WTC11 (cell line): Measurements from ENCODE around the gene ICAM3. TPM values are rescaled to one million over a fixed set of nuclear protein-coding genes. Genes with fewer than 3 reads are reported as not detected.
A peak's percentile ranks its signal among the peaks of the same experiment; 100 is the strongest.

Experiments used
- AFF4 ChIP-seq: sonication (generic); formaldehyde crosslinking; IDR thresholded peaks from 2 replicates; pipeline ENCODE4 v1.8.1; 2023; ENCODE audit warnings: mild to moderate bottlenecking, missing genetic modification reagents, borderline replicate concordance
- ATF6 ChIP-seq: sonication (generic); formaldehyde crosslinking; IDR thresholded peaks from 2 replicates; pipeline ENCODE4 v1.8.1; 2023; ENCODE audit warnings: mild to moderate bottlenecking, missing genetic modification reagents
- EMX1 ChIP-seq: fragments of 250-450 bp; sonication (Bioruptor Pico); IDR thresholded peaks from 2 replicates; pipeline ENCODE4 v1.8.0; 2021; ENCODE audit warnings: mild to moderate bottlenecking
- GABPB1 ChIP-seq: sonication (generic); formaldehyde crosslinking; IDR thresholded peaks from 2 replicates; pipeline ENCODE4 v1.8.1; 2023; ENCODE audit warnings: mild to moderate bottlenecking, missing genetic modification reagents
- JAZF1 ChIP-seq: fragments of 250-450 bp; sonication (Bioruptor Pico); IDR thresholded peaks from 2 replicates; pipeline ENCODE4 v1.9.0; 2021; ENCODE audit warnings: moderate library complexity, mild to moderate bottlenecking, inconsistent platforms
- MAX ChIP-seq: sonication (generic); formaldehyde crosslinking; IDR thresholded peaks from 2 replicates; pipeline ENCODE4 v1.8.0; 2022; ENCODE audit warnings: mild to moderate bottlenecking, missing genetic modification reagents
- MLX ChIP-seq: sonication (generic); formaldehyde crosslinking; IDR thresholded peaks from 2 replicates; pipeline ENCODE4 v1.8.1; 2023; ENCODE audit warnings: mild to moderate bottlenecking, missing genetic modification reagents, moderate library complexity
- PRDM15 ChIP-seq: sonication (generic); formaldehyde crosslinking; IDR thresholded peaks from 2 replicates; pipeline ENCODE4 v1.8.0; 2022; ENCODE audit warnings: missing genetic modification reagents
- SP1 ChIP-seq: sonication (generic); formaldehyde crosslinking; conservative IDR thresholded peaks from 2 replicates; pipeline ENCODE4 v1.8.1; 2022; ENCODE audit warnings: missing genetic modification reagents
- TEAD4 ChIP-seq: sonication (generic); formaldehyde crosslinking; IDR thresholded peaks from 2 replicates; pipeline ENCODE4 v1.8.0; 2022; ENCODE audit warnings: mild to moderate bottlenecking, missing genetic modification reagents
- USF1 ChIP-seq: sonication (generic); formaldehyde crosslinking; IDR thresholded peaks from 2 replicates; pipeline ENCODE4 v1.8.0; 2022; ENCODE audit warnings: mild to moderate bottlenecking, missing genetic modification reagents
- ZMAT4 ChIP-seq: fragments of 250-450 bp; sonication (Bioruptor Pico); IDR thresholded peaks from 2 replicates; pipeline ENCODE4 v1.9.0; 2021; ENCODE audit warnings: mild to moderate bottlenecking
- ZNF425 ChIP-seq: fragments of 250-450 bp; sonication (Bioruptor Pico); conservative IDR thresholded peaks from 2 replicates; pipeline ENCODE4 v1.9.0; 2021; ENCODE audit warnings: mild to moderate bottlenecking
- ZNF512 ChIP-seq: sonication (generic); formaldehyde crosslinking; IDR thresholded peaks from 2 replicates; pipeline ENCODE4 v1.8.1; 2022; ENCODE audit warnings: missing genetic modification reagents, borderline replicate concordance
- total RNA-seq: library from RNA; stranded (reverse); gene quantifications from 3 replicates; pipeline ENCODE4 v1.2.3, GENCODE V29; 2021

The ICAM3 gene
- total RNA-seq, 1 experiment from 2014 or later, result 18.7 TPM

- peak; percentile 96 for TF ChIP-seq PRDM15 (CRISPR knock-in tag)
- TF ChIP-seq ZNF512 (CRISPR knock-in tag), result no peak
- no peak for TF ChIP-seq EMX1
- peak; percentile 90 for TF ChIP-seq SP1 (CRISPR knock-in tag)
- no peak for TF ChIP-seq MLX (CRISPR knock-in tag)
- TF ChIP-seq GABPB1 (CRISPR knock-in tag), result peak; percentile 18; the same call in 1 of the 2 replicates
- TF ChIP-seq JAZF1 (CRISPR knock-in tag), result no peak
- TF ChIP-seq MAX, result peak; percentile 90
- TF ChIP-seq ZNF425 (CRISPR knock-in tag), result no peak
- TF ChIP-seq AFF4 (CRISPR knock-in tag), result no peak
- TF ChIP-seq TEAD4, result no peak
- TF ChIP-seq USF1 (CRISPR knock-in tag), result peak; percentile 57; the same call in 1 of the 2 replicates
- TF ChIP-seq ZMAT4 (CRISPR knock-in tag), result no peak
- TF ChIP-seq ATF6, result no peak
Measured at GRCh38 chr19:10380313-10381102, 41.1 kb upstream of the ICAM3 start, which contains the start of gene TYK2 (continued).
